Stimulated activated CD4-positive, alpha-beta T cell treated with anti-CD3 and anti-CD28 coated beads, Interleukin-4, amount 100 ng/mL, for 1 hour (primary cell): ENCODE measurements around the gene PLA2G4E.
A peak's percentile ranks its signal among the peaks of the same experiment; 100 is the strongest.

Experiments
- DNase-seq: peaks from one replicate; pipeline ENCODE4 v3.0.0-alpha.2; 2020

The PLA2G4E gene

DNA sequence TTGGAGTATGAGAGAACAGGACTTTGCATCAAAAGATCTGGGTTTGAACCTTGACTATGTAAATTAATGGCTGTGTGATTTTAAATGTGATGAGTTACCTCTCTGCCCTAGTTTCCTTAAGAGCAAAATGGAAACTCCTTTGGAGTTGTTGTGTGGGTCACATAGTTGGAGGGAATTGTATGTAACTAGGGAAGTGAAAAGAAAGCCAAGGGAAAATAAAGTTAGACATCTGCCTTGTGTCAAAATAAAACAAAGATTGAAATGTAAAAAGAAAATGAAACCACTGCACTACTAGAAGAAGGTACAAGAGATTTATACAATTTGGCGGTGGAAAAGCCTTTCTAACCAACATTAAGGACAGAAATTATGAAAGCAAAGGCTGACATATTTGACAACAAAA is 46.8 kb downstream of the PLA2G4E start:
- no peak for DNase-seq

DNA sequence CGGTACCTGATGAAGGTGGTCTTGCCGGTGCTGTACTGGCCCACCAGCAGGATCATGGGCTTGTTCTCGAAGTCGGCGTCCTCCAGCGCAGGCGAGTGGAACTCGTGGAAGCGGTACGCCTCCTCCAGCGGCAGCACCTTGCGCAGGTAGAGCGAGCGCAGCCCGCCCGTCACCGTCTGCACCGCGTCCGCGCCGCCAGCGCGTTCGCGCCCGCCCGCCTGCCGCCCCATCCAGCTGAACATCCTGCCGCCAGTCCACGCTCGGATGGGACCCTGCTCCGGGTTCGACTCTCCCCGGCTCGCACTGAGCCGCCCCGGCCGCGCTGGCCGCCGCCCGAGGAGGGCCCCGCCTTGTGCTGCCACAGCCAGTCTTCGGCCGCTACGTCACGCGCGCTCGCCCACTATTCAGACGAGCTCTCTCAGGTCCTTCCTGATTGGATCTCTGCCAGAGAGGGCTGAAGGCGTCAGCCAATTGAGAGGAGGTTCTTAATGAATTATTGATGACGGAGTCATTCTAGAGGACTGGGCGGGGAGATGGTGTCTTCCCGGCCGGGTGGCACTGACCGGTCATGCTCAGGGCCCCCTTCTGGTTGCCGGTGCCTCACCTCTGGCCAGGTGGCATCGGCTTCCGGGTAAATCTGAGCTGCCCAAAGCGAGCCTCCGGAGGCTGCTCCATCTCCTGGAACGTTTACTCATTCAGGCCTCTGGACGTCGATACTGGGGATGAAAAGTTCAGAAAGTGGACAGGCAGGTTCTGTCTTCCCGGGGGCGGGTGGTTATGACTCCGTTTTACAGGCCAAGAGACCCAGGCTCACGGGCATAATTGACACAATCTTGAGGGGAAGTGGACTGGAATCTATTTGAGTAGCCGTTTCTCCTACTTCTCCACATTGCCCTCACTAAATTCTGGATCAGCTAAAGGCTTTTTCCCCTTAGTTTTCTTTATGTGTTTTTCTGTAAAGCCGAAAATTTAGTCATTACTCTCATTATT is 48.3 kb downstream of the PLA2G4E start, which contains the start of gene EHD4:
Gene EHD4, minus strand, starts transcription at position 305 of the 990 bp plus-strand sequence. Its CDS starts 63 bp downstream, at position 242.
- peak; percentile 92 for DNase-seq

DNA sequence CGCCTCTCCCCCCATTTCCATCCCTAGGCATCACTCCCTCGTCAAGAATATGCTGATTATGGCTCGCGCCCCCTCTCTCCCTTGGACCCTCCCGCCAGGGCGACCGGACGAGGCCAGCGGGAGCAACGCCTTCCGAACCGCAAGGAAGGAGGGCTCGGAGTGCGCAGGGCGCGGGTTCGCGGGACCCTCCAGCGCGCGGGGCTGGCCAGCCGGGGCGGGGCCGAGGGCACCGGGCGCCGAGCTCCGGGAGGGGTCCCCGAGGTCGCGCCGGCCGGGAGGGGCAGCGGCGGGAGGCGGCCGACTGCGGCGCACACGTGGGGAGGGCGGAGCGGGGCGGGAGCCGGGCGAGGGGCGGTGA is 49.0 kb downstream of the PLA2G4E start:
- no peak for DNase-seq

DNA sequence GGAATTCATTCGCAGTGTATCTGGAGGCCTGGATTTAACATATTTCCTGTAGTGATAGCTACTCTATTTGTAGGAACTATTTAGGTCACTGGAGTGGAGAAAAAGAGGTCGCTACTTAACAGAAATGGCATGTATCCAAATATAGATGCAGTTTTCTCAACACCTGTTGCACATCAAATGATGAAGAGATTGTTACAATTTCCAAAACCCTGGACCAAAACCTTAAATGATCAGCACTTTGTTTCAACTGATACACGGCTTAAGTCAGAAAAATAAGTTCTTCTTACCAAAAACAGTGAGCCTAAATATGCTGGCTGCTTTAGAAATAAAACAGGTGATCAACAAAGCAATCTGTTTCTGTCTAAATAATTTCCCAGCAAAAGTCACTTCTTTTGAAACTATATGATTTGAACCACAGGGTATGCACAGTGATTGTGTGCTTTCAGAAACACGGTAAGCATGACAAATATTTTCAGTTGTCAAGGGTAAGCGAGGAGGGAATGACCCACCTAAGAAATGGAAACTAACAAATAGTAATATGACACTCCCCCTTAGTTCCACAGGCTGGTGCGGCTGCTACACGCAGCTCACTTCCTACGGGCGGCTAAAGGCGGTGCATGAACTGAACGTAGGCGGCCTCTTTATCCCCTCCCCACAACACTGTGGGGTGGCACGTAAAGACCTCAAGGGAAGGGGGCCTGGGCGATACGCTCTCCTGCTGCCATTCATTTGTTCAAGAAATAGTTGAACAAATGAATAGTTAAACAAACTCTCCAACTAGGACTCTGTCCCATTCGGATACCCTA is 49.5 kb downstream of the PLA2G4E start:
- DNase-seq, result peak; percentile 73

DNA sequence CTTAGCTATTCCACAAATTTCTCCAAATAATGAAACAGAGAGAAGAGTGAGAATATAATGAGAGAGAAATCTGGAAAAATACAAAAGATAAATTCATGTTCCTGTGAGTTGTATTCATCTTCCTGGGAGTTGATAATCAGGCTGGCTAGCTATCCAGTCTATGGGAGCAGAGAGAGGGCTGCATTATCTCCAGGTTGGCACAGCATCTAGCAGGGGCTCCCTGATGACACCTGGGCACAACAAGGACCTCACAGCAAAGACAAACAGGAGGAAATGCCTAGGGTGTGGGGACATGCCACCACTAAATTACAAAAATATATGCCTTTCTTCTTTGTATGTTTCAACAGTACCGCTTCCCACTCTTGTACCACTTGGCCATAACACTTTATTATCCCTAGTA is 50.4 kb downstream of the PLA2G4E start:
- no peak for DNase-seq

DNA sequence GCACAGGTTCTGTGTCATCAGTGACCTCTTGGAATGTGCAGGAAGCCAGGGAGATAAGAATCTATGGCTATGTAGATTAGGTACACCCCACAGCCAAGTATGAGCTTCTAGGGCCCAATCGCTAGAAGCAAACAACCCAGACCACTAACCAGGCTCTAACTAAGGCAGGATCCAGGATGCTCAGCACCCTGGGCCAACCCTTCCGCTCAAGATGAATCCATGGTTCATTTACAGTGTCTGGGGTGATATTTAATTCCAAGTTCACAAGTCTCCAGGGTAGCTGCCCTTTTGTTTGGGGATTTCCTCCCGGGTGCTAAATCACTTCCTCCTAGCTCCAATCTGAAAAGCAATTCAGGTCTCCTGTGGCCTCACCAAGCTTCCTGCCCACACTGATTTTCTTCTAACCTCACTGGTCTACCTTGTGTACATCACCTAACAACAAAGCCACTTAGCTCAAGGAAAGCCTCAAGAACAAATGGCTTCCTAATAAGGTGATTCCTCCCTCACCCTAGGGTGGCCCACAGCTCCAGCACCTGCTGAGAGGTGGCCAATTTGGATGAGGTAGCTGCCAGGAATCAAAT is 50.9 kb downstream of the PLA2G4E start:
- DNase-seq, result no peak

DNA sequence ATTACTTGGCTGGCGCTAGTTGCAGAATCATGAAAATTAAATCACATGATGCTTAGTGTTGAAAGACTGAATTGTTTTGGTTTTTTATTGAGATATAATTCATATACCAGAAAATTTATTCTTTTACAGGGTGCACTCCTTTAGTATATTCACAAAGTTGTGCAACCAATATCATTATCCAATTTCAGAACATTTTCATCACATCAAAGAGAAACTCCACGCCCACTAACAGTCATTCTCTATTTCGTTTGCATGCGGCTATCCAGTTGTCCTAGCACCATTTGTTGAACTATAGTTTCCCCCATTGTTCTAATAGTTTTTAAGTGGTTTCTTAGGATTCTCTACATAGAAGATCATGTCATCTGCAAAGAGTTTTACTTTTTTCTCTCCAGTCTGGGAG is 52.1 kb downstream of the PLA2G4E start:
- no peak for DNase-seq

DNA sequence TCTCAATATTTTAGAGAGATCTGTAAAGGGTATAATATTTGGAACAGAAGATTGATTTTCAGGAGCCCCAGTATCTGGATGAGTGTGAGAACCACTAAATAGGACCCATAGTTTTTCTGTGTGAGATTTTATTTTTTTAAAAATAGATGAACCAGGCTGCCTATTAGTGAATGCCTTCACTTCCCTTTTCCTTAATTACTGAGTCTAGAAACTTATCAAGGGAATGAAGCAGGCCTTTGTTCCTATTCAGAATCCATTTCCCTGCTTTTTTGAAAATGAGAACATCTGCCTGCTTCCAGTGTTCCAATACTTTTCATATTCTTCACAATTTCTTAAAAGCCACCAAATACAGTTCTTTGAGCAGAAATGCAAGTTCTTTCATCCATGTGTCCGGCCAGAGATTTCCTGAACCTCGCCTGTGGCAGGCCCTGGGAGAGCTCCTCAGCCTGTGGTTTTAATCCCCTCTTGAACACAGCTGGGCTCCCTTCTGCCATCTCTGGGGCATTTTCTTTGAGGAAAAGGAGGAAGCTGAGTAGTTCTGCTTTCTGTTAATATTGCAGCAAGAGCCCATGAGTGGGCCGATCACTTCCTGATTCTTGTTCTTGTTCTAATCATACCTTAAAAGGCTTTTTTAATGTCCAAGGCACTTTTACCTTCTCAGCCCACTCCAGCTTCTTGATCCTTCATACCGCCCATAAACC is 53.2 kb downstream of the PLA2G4E start:
- no peak for DNase-seq

DNA sequence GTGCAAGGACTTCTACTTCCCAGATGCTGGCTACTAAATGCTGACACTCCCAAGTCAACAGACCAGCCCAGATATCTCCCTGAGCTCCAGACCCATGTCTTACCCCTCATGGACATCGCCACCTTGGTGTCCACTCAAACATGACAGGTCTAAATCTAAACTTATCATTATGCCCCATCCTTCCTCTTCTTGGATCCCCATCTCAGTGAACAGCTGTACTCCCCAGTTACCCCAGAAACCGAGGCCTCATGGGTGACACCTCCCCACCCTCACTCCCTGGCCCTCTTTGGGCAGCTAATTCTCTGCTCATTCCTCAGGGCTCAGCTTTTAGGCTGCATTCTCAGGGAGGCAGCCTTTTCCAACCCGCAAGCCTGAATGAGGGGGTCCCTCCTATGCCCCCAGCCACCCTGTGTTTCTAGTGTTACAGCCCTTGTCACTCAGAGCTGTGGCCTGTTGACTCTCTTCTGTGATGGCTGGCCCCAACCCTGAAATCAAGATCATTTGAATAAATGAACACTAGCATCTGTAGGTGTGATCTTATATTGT is 53.8 kb downstream of the PLA2G4E start:
- DNase-seq, result no peak

DNA sequence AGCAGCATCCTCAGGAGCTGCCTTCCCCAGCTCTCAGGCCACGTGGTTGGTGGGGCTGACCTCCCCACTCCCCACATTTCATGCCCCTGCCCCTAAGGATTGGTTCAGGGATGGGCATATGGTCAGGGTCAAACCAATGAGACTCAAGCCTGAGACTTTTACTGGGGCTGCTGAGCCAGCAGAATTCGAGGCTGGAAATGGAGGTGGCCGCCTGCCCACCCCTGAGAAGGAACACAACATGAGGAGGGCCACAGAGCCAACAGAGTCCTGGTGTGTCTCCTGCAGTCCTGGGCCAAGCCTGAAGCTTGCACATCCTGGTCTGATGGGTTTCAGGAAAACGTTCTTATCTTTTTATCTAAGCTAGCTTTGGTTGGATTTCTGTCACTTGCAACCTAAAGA is 54.4 kb downstream of the PLA2G4E start:
- DNase-seq, result no peak

DNA sequence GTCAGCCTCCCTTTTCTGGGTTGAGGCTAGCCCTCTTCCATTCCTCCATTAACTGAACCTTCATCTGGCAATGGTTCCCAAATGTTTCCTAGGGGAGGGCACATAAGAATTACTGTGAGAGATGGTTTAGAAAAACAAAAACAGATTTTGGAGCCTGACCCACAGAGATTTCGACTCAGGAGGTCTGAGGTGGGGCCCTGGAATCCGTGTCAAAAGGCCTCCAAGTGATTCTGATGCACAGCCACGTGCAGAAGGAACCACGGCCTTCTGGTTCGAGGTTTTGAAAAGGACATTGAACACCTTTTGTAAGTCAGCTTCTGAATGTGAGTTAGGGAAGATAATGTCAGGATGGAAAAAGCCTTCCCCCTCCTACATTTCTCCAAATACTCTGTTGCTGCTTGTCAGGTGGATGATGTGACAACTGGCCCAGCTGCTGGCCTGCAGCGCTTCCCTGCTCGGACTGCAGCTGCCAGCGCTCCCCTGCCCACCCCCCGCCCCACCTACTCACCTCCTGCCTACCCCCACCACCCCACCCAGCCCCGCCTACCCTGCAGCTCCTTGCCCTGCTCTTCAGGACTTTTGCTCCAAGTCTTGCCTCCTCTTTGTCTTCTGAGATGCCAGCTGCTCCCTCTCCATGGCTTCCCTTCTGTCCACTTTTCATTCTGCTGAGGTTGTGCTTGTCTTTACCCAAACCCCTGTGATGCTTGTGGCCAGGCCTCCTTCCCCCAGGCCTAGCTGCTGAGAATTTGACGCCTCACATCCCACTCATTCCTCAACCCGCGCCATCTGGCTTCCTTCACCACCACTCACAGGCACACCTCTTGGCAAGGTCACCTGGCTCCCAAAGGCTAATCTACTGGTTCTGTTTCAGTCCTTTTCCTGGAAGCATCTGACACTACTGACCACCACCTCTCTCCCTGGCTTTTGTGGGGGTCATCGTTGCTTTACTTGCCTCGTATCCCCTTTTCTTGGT is 55.1 kb downstream of the PLA2G4E start:
- no peak for DNase-seq

DNA sequence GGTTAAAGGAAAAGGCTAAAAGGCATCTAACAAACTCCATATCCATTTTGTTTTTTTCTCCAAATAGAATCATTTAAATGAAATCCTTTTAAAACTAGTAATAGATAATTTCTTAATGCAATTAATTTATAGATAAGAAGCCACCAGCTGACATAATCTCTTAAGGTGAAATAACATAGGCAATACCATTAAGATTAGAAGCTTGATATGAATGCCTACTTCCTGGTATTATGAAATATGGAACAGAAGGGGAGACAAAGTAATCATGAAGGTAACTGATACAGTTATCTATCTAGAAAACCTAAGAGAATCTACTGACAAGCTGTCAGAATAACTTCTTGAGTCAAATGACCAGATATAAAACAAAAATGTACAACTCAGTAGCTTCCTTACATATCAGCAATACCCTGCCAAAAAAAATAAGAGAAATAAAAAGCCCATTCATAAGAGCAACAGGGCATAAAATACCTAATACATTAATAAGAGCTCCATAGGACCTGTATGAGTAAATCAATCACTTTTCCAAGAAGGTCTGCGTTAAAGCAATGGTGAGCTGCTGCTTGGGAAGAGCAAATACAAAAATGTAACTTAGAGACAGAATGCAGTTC is 59.1 kb downstream of the PLA2G4E start:
- DNase-seq, result no peak

DNA sequence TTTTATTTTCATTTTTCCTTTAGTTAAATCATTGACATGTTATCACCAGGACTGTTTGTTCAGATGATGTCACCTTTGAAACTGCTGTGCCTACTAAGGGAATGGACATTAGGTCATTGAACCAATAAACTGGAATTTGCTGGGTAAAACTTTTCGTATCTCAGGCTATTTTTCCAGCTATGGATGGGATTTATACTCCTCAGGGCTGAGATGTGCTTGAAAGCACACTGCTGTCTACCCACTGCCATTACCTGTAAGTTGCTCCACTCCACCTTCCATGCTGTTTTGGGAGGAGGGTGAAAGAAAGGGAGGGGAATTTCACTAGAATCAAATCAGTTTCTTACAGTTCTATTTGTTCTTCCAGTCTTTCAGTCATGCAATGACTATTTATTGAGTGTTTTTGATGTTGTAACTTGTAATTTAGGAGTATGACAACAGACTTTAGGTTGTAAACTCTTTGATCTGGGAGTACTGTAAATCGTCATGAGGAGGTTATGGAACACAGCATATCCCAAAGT is 59.8 kb downstream of the PLA2G4E start:
- no peak for DNase-seq

DNA sequence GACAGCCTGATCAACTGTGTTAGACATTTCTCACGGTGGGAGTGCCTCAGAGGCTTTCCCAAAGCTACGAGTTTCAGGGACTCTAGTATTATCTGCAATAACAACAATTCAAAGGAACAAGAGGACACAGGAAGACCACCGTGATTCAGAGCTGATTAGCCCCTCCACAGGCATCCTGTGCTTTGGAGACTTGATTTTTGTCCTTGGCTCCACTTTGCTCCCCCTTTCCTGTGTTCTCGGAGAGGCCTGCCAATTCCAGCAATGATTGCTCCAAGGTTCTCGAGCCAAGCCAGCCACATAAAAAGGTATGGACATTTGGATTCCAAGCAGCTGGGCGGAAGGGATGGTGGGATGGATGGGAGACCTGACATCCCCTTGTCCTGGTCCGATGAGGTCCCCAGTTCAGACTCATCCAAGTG is 62.8 kb downstream of the PLA2G4E start:
- no peak for DNase-seq

DNA sequence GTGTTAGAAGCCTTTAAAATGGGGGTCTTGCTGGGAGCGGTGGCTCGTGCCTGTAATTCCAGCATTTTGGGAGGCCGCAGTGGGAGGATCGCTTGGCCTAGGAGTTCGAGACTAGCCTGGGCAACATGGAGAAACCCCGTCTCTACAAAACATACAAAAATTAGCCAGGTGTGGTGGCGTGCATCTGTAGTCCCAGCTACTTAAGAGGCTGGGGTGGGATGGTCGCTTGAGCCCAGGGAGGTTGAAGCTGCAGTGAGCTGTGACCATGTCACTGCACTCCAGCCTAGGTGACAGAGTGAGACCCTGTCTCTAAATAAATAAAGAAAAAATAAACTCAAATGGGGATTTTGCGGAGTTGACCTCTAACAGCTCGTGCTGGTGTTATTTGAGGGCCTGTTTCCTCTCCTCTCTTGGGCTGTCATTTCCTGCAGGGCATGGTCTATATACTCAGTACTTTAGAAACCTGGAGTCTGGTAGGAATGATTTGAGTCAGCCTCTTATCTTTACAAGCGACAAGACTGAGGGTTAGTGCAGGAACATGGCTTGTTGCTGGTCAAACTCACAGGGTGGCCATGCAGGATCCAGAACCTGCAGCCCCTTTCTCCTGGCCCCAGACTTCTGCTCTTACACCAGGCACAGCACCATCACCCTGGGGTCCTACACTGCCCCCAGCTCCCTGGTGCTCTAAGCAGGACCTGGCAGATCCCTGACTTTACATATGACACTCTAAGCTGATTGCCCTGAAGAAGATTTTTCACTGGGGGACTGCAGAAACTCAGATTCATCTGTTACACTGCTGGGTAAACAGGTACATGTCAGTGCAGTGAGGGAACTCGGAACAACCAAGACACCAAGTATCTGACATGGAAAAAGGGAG is 63.6 kb downstream of the PLA2G4E start:
- no peak for DNase-seq

DNA sequence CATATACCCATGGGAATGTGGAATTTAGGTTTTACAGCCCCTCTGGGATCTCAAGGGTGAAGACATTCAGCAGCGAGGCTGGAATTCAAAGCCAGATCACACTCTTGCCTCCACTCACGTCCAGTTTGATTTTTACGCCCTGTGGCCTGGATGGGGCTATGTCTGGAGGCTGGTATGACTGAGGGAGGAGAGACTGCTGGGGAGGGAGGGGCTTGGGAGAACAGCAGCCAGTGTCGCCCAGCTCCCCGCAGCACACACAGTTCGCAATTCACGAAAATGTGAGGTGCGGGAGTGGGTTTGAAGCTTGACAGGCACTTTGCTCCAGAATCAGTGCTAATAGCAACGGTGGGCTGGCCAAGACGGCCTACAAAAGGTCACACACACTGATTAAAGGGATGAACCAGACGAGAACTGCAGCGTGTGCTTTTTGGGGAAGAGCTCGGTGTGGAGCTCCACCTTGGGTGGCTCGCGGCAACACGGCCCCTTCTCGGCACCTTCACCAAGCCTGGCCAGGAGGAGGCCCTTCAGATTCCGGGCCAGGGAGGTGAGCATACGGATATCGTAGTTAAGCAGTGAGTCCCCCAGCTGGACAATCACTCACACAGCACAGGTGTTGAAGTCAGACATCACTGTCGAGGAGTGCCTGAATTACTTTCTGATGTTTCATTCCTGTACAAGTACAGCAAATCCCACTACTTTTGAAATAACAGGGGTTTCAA is 64.9 kb downstream of the PLA2G4E start:
- DNase-seq, result no peak

DNA sequence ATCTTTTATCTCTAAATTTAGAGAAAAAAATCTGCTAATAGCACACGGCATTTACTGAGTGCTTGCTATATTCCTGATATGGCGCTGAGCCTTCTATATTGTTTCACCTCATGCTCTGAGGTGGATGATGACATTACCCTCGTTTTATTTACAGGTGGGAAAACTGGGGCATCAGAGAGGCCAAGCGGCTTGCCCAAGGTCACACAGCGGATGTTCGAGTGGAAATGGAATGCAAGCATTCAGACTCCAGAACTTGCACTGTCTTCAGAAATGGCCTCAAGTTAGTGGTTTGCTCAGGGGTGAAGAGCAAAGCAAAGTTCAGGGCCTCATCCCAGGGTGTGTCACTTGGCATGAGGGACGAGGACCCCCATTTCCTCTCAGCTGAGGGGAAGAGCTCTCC is 65.7 kb downstream of the PLA2G4E start:
- DNase-seq, result no peak

DNA sequence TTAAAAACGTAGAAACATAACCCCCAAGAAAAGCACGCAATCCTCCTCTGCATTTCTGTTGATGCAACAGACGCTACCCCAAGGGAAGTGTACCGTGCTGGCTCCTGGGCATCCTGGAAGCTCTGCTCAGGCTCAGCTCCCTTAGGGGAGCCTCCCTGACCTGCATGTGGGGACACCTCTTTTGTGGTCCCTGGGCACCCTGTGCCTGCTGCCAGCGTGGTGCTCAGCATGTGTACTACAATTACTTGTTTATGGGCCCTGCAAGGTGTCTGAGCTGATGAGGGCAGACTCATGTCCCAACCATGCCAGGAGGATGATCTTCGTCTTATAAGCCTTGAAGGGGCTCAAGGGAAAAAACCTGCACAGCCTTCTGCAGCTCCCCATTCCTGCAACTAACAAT is 66.8 kb downstream of the PLA2G4E start:
- no peak for DNase-seq
